C4-2B (cell line): ENCODE results near the gene SLC25A12.

Experiments used
- CTCF ChIP-seq: fragments of 450-650 bp; conservative IDR thresholded peaks from 2 replicates; pipeline ENCODE4 v1.5.1; 2017; ENCODE audit warnings: mild to moderate bottlenecking
- ZFX ChIP-seq: fragments of 450-650 bp; IDR thresholded peaks from 2 replicates; pipeline ENCODE4 v1.6.1; 2017

DNA sequence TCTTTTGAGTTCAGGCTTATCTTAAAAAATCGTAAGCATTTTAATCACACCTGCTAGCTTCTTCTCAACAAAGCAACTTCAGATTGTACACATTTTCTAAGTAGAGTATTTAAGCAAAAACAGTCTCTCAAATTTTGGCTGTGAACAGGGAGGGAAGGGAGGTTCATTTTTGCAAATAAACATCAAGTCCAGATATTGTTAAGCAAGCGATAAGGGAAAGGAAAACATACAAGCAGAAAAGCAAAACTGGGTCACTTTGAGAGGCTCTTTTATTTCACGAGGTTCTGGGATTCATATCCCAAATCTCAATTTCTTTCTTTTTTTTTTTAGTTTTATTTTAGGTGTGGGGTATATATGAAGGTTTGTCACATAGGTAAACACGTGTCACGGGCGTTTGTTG, 79.9 kb downstream of the SLC25A12 start:
- TF ChIP-seq CTCF (no peak), ZFX (no peak)
